GM13976 (cell line): ENCODE data around the gene SMIM22.

Experiments used
- DNase-seq: peaks from one replicate; pipeline ENCODE4 v3.0.0; 2012; ENCODE audit warnings: low spot score
- CTCF ChIP-seq: IDR thresholded peaks from 2 replicates; pipeline ENCODE4 v1.5.1; 2012; ENCODE audit warnings: borderline replicate concordance, mild to moderate bottlenecking; ENCODE audit not compliant: insufficient read depth; ENCODE audit errors: extremely low read depth, missing control alignments, control extremely low read depth
- in situ Hi-C: fragments of 300-500 bp; cut with MboI; formaldehyde crosslinking; loops from one replicate; pipeline ENCODE4 v1.12.0; 2022; ENCODE audit warnings: low sequenced_read_pairs, mixed read lengths, inconsistent platforms; ENCODE audit not compliant: unreplicated experiment

Gene SMIM22

GRCh38 chr16:4750896-4751295 lies 44.3 kb upstream of the SMIM22 start:
- TF ChIP-seq CTCF = no peak
- in situ Hi-C loops = no loop called here
- DNase-seq = no peak

GRCh38 chr16:4752351-4753100 lies 42.6 kb upstream of the SMIM22 start:
- no peak for DNase-seq
- no peak for TF ChIP-seq CTCF
- in situ Hi-C loops = no loop called here

GRCh38 chr16:4753227-4753626 lies 41.9 kb upstream of the SMIM22 start:
- in situ Hi-C loops = no loop called here
- no peak for TF ChIP-seq CTCF
- no peak for DNase-seq

GRCh38 chr16:4754865-4755264 lies 40.3 kb upstream of the SMIM22 start:
- in situ Hi-C loops = no loop called here
- no peak for TF ChIP-seq CTCF
- DNase-seq = no peak

- in situ Hi-C loops = no loop called here
- no peak for TF ChIP-seq CTCF
- no peak for DNase-seq
Observed at GRCh38 chr16:4755687-4756086, 39.5 kb upstream of the SMIM22 start.

- in situ Hi-C loops = no loop called here
Observed at GRCh38 chr16:4760221-4760910, 34.8 kb upstream of the SMIM22 start.

More at GRCh38 chr16:4760221-4760910, 34.8 kb upstream of the SMIM22 start:
- TF ChIP-seq CTCF = no peak
- DNase-seq = no peak
